Measurements from ENCODE around the gene ANTXR1. TPM values are rescaled to one million over a fixed set of nuclear protein-coding genes. Genes with fewer than 3 reads are reported as not detected.
A peak's percentile ranks its signal among the peaks of the same experiment; 100 is the strongest.

Gene ANTXR1
- total RNA-seq, 1 donor from 2014 or later = 35.5 TPM

GRCh38 chr2:69133898-69134297 lies 120.9 kb downstream of the ANTXR1 start:
- DNase-seq (ENCODE audit: low read depth) = no peak
- H3K27me3 ChIP-seq (ENCODE audit: control insufficient read depth, insufficient read depth, low read length) = no peaks in the 10 kb centered on the region
- no peak overlapping the region for H3K4me3 ChIP-seq (ENCODE audit: low read depth, low read length)
- TF ChIP-seq, protein P1, sequence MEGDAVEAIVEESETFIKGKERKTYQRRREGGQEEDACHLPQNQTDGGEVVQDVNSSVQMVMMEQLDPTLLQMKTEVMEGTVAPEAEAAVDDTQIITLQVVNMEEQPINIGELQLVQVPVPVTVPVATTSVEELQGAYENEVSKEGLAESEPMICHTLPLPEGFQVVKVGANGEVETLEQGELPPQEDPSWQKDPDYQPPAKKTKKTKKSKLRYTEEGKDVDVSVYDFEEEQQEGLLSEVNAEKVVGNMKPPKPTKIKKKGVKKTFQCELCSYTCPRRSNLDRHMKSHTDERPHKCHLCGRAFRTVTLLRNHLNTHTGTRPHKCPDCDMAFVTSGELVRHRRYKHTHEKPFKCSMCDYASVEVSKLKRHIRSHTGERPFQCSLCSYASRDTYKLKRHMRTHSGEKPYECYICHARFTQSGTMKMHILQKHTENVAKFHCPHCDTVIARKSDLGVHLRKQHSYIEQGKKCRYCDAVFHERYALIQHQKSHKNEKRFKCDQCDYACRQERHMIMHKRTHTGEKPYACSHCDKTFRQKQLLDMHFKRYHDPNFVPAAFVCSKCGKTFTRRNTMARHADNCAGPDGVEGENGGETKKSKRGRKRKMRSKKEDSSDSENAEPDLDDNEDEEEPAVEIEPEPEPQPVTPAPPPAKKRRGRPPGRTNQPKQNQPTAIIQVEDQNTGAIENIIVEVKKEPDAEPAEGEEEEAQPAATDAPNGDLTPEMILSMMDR (IDR thresholded peaks at IDR 0.05; ENCODE audit: insufficient read depth, low read length, poor library complexity, severe bottlenecking) = no peak
- no peaks in the 10 kb centered on the region for H3K36me3 ChIP-seq (ENCODE audit: control insufficient read depth, insufficient read depth, low read length)

GRCh38 chr2:69134306-69134945 lies 121.4 kb downstream of the ANTXR1 start:
- H3K36me3 ChIP-seq (ENCODE audit: control insufficient read depth, insufficient read depth, low read length) = no peaks in the 10 kb centered on the region
- H3K27me3 ChIP-seq (ENCODE audit: control insufficient read depth, insufficient read depth, low read length) = no peaks in the 10 kb centered on the region
- DNase-seq (ENCODE audit: low read depth) = no peak
- H3K4me3 ChIP-seq (ENCODE audit: low read depth, low read length) = no peak overlapping the region
- TF ChIP-seq, protein P1 (IDR thresholded peaks at IDR 0.05; ENCODE audit: insufficient read depth, low read length, poor library complexity, severe bottlenecking) = no peak

- DNase-seq (ENCODE audit: low read depth) = peak; percentile 60
- TF ChIP-seq, protein P1 (IDR thresholded peaks at IDR 0.05; ENCODE audit: insufficient read depth, low read length, poor library complexity, severe bottlenecking) = no peak
- Histone ChIP-seq H3K36me3 (ENCODE audit: control insufficient read depth, insufficient read depth, low read length) (no peaks in the 10 kb centered on the region), H3K4me3 (ENCODE audit: low read depth, low read length) (no peak overlapping the region), H3K27me3 (ENCODE audit: control insufficient read depth, insufficient read depth, low read length) (no peaks in the 10 kb centered on the region)
Measured at GRCh38 chr2:69138247-69138772, 125.3 kb downstream of the ANTXR1 start.

DNA sequence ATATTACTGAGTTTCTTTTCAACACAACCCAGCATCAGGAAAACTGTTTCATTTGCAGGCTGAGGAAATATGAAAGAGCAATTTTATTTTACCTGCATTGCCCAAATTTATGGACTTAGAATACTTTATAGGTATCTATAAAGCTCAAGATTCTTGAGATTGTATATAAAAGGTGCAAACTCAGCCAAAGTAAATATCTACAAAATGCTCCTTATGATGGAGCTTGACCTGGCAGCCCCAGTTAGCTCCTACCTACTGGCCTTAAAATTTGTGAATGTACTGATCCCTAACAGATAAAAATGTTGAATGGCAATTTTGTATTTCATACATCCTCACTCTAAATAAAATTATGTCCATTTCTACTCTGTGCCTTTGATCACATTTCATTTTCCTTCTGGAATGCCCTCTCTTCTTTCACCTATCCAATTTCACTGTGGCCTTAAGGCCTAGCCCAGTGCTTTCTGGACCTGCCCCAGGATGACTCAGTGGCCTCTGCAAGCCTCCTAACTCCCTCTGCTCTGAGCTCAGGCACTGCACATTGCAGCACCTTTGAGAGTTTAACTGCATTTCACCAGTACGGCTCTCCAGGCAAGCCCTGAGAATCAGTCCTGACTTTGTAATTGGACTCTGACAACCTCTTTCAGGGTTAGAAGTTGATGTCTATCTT lies 125.9 kb downstream of the ANTXR1 start:
- DNase-seq (ENCODE audit: low read depth) = peak; percentile 66
- H3K27me3 ChIP-seq (ENCODE audit: control insufficient read depth, insufficient read depth, low read length) = no peaks in the 10 kb centered on the region
- H3K36me3 ChIP-seq (ENCODE audit: control insufficient read depth, insufficient read depth, low read length) = no peaks in the 10 kb centered on the region
- TF ChIP-seq, protein P1 (IDR thresholded peaks at IDR 0.05; ENCODE audit: insufficient read depth, low read length, poor library complexity, severe bottlenecking) = no peak
- no peak overlapping the region for H3K4me3 ChIP-seq (ENCODE audit: low read depth, low read length)

GRCh38 chr2:69139778-69140670 lies 127.0 kb downstream of the ANTXR1 start:
- Histone ChIP-seq H3K36me3 (ENCODE audit: control insufficient read depth, insufficient read depth, low read length) (no peaks in the 10 kb centered on the region), H3K27me3 (ENCODE audit: control insufficient read depth, insufficient read depth, low read length) (no peaks in the 10 kb centered on the region), H3K4me3 (ENCODE audit: low read depth, low read length) (no peak overlapping the region)
- TF ChIP-seq, protein P1 (IDR thresholded peaks at IDR 0.05; ENCODE audit: insufficient read depth, low read length, poor library complexity, severe bottlenecking) = no peak
- DNase-seq (ENCODE audit: low read depth) = no peak

All from kidney epithelial cell (primary cell).